H1 (cell line): ENCODE results near the gene SCNN1G. TPM values are rescaled to one million over a fixed set of nuclear protein-coding genes. Genes with fewer than 3 reads are reported as not detected.

Experiments
- CTCF ChIA-PET: fragments of 300-600 bp; sonication (Branson Sonifier 250); formaldehyde crosslinking; loops from one replicate; lab custom pipeline; 2021; ENCODE audit not compliant: partially characterized antibody; lab: Charles Lee
- POLR2A ChIA-PET: fragments of 300-600 bp; sonication (Branson Sonifier 250); formaldehyde crosslinking; loops from one replicate; lab custom pipeline; 2021; ENCODE audit warnings: inconsistent platforms; ENCODE audit not compliant: partially characterized antibody; lab: Charles Lee
- DNase-seq, 2 experiments: peaks; one replicate each; pipeline versions ENCODE4 v3.0.0 to v3.0.0-alpha.2; 2010 to 2022; ENCODE audit warnings: low spot score in 2 of 2, low read depth in 1 of 2, mixed read lengths in 1 of 2
- FAIRE-seq: peaks from 2 replicates; lab custom pipeline; 2011; peaks lifted over from hg19 to GRCh38; lab: Jason Lieb, UNC
- H2AFZ ChIP-seq: 2 replicates; pipeline ENCODE4 v1.8.1; 2012; ENCODE audit warnings: low read length, inconsistent platforms
- H2AK5ac ChIP-seq: 2 replicates; pipeline ENCODE4 v1.6.1; 2013; ENCODE audit warnings: low read depth, low read length
- H2BK120ac ChIP-seq: replicated peaks from 2 replicates; pipeline ENCODE3; 2013; ENCODE audit warnings: low read depth, low read length, inconsistent platforms
- H2BK12ac ChIP-seq: 2 replicates; pipeline ENCODE4 v1.6.1; 2013; ENCODE audit warnings: low read depth, low read length
- H2BK15ac ChIP-seq: 2 replicates; pipeline ENCODE4 v1.6.1; 2013; ENCODE audit warnings: low read length
- H2BK20ac ChIP-seq: 2 replicates; pipeline ENCODE4 v1.6.1; 2013; ENCODE audit warnings: low read length
- H2BK5ac ChIP-seq: 2 replicates; pipeline ENCODE4 v1.6.1; 2013; ENCODE audit warnings: low read depth, low read length
- H3K14ac ChIP-seq: 2 replicates; pipeline ENCODE4 v1.6.1; 2013; ENCODE audit warnings: inconsistent platforms; ENCODE audit not compliant: insufficient read length
- H3K18ac ChIP-seq: 2 replicates; pipeline ENCODE4 v1.6.1; 2013; ENCODE audit warnings: low read length; ENCODE audit errors: extremely low read depth
- H3K23ac ChIP-seq: 2 replicates; pipeline ENCODE4 v1.6.1; 2013; ENCODE audit warnings: inconsistent platforms; ENCODE audit not compliant: insufficient read length
- H3K23me2 ChIP-seq: 2 replicates; pipeline ENCODE4 v1.6.1; 2013; ENCODE audit warnings: low read depth, low read length
- H3K27ac ChIP-seq: 2 replicates; pipeline ENCODE4 v1.6.1; 2011; ENCODE audit warnings: low read depth, low read length, inconsistent platforms
- H3K27me3 ChIP-seq, 4 experiments: replicated peaks in 1 of 4; 1 replicate in 1 of 4; 2 replicates in 3 of 4; pipeline versions ENCODE4 v1.6.1 to v1.8.1; 2011 to 2013; ENCODE audit warnings: low read length in 3 of 4, mild to moderate bottlenecking in 3 of 4, inconsistent platforms in 2 of 4, mixed read lengths in 2 of 4, moderate library complexity in 1 of 4; ENCODE audit not compliant: control insufficient read depth in 3 of 4, insufficient read depth in 3 of 4; ENCODE audit errors: extremely low read depth in 1 of 4
- H3K36me3 ChIP-seq, 4 experiments: 2 replicates each; pipeline versions ENCODE4 v1.6.1 to v1.8.1; 2011 to 2013; ENCODE audit warnings: mild to moderate bottlenecking in 4 of 4, low read length in 3 of 4, moderate library complexity in 2 of 4, control low read depth in 1 of 4, inconsistent platforms in 1 of 4; ENCODE audit not compliant: insufficient read depth in 4 of 4, control insufficient read depth in 2 of 4
- H3K4ac ChIP-seq: replicated peaks from 2 replicates; pipeline ENCODE3; 2013; ENCODE audit warnings: low read length, low read depth, mixed read lengths, inconsistent platforms; ENCODE audit not compliant: insufficient read length
- H3K4me1 ChIP-seq, 4 experiments: replicated peaks in 1 of 4; 1 replicate in 1 of 4; 2 replicates in 3 of 4; pipeline versions ENCODE4 v1.6.1 to v1.8.1; 2011 to 2013; ENCODE audit warnings: low read length in 3 of 4, inconsistent platforms in 2 of 4, mixed read lengths in 1 of 4; ENCODE audit not compliant: insufficient read depth in 4 of 4, control insufficient read depth in 3 of 4
- H3K4me2 ChIP-seq, 2 experiments: 2 replicates each; pipeline versions ENCODE4 v1.6.1 to v1.8.1; 2011 to 2013; ENCODE audit warnings: low read depth in 2 of 2, low read length in 2 of 2, control low read depth in 1 of 2, inconsistent platforms in 1 of 2, mild to moderate bottlenecking in 1 of 2; ENCODE audit not compliant: insufficient read depth in 1 of 2
- H3K4me3 ChIP-seq, 4 experiments: fragments of 200-600, 300-600 bp in 1 of 4; sonication (generic), shearing (Covaris generic), sonication (Bioruptor Twin) in 1 of 4; 2 replicates each; pipeline versions ENCODE4 v1.5.1 to v1.8.1; 2011 to 2016; ENCODE audit warnings: low read length in 4 of 4, low read depth in 3 of 4, control low read depth in 2 of 4, inconsistent platforms in 2 of 4, mild to moderate bottlenecking in 2 of 4, mixed read lengths in 1 of 4, moderate library complexity in 1 of 4; ENCODE audit not compliant: insufficient read depth in 2 of 4; ENCODE audit errors: extremely low read depth in 1 of 4
- H3K56ac ChIP-seq: replicated peaks from 2 replicates; pipeline ENCODE3; 2013; ENCODE audit warnings: low read depth, mild to moderate bottlenecking, mixed read lengths, low read length, inconsistent platforms; ENCODE audit not compliant: insufficient read length
- H3K79me1 ChIP-seq: 2 replicates; pipeline ENCODE4 v1.6.1; 2013; ENCODE audit warnings: low read depth, low read length, control low read depth
- H3K79me2 ChIP-seq, 2 experiments: 2 replicates each; pipeline versions ENCODE4 v1.6.1 to v1.8.1; 2012 to 2013; ENCODE audit warnings: low read length in 2 of 2, mild to moderate bottlenecking in 2 of 2, inconsistent platforms in 1 of 2; ENCODE audit not compliant: insufficient read depth in 2 of 2, control insufficient read depth in 1 of 2
- H3K9ac ChIP-seq, 4 experiments: replicated peaks in 1 of 4; 1 replicate in 1 of 4; 2 replicates in 3 of 4; pipeline versions ENCODE4 v1.6.1 to v1.8.1; 2011 to 2013; ENCODE audit warnings: low read depth in 3 of 4, low read length in 3 of 4, control low read depth in 2 of 4, mild to moderate bottlenecking in 2 of 4, moderate library complexity in 2 of 4, inconsistent platforms in 1 of 4; ENCODE audit errors: extremely low read depth in 1 of 4
- H3K9me3 ChIP-seq, 2 experiments: 2 replicates each; pipeline versions ENCODE4 v1.6.1 to v1.8.1; 2012 to 2013; ENCODE audit warnings: mild to moderate bottlenecking in 2 of 2, moderate library complexity in 2 of 2, control low read depth in 1 of 2, inconsistent platforms in 1 of 2, low read depth in 1 of 2, low read length in 1 of 2, mixed read lengths in 1 of 2; ENCODE audit not compliant: insufficient read depth in 2 of 2
- H4K20me1 ChIP-seq, 2 experiments: replicated peaks in 1 of 2; 2 replicates each; pipeline versions ENCODE3 to v1.8.1; 2011 to 2013; ENCODE audit warnings: inconsistent platforms in 2 of 2, low read length in 2 of 2, mild to moderate bottlenecking in 1 of 2; ENCODE audit not compliant: insufficient read depth in 2 of 2, control insufficient read depth in 1 of 2
- H4K5ac ChIP-seq: 2 replicates; pipeline ENCODE4 v1.6.1; 2013; ENCODE audit warnings: low read length, low read depth, mixed read lengths, inconsistent platforms; ENCODE audit not compliant: insufficient read length
- H4K8ac ChIP-seq: 2 replicates; pipeline ENCODE4 v1.8.0; 2013; ENCODE audit warnings: mild to moderate bottlenecking, moderate library complexity, low read length, inconsistent platforms; ENCODE audit not compliant: insufficient read depth; ENCODE audit errors: extremely low read depth
- H4K91ac ChIP-seq: replicated peaks from 2 replicates; pipeline ENCODE3; 2013; ENCODE audit warnings: low read length, mixed read lengths, inconsistent platforms; ENCODE audit not compliant: insufficient read length
- CEBPB ChIP-seq: IDR thresholded peaks from 2 replicates; pipeline ENCODE4 v1.6.1; 2012; ENCODE audit warnings: low read depth, low read length
- CTBP2 ChIP-seq: IDR thresholded peaks from 2 replicates; pipeline ENCODE4 v1.7.0; 2011; ENCODE audit warnings: borderline replicate concordance, mild to moderate bottlenecking, moderate library complexity, mixed read lengths, low read length; ENCODE audit not compliant: insufficient read depth, insufficient read length
- EGR1 ChIP-seq: IDR thresholded peaks from 2 replicates; pipeline ENCODE4 v1.6.1; 2011; ENCODE audit warnings: low read depth, low read length, borderline replicate concordance
- EP300 ChIP-seq, 2 experiments: IDR thresholded peaks; 1 replicate in 1 of 2; 2 replicates in 1 of 2; pipeline ENCODE4 v1.6.1; 2011 to 2012; ENCODE audit warnings: low read depth in 2 of 2, low read length in 2 of 2, mild to moderate bottlenecking in 2 of 2, borderline replicate concordance in 1 of 2, inconsistent platforms in 1 of 2, moderate library complexity in 1 of 2
- JUND ChIP-seq: IDR thresholded peaks from 2 replicates; pipeline ENCODE4 v1.6.1; 2011; ENCODE audit warnings: mild to moderate bottlenecking, improper control_type of control experiment, low read length
- KDM4A ChIP-seq: IDR thresholded peaks from one replicate; pipeline ENCODE4 v1.7.1; 2012; ENCODE audit warnings: low read depth, mild to moderate bottlenecking, moderate library complexity, low read length, inconsistent platforms; ENCODE audit not compliant: severe bottlenecking
- KDM5A ChIP-seq: fragments of 200-600 bp; IDR thresholded peaks from 2 replicates; pipeline ENCODE4 v1.7.1; 2012; ENCODE audit warnings: mild to moderate bottlenecking, low read length, inconsistent platforms, mixed read lengths
- RFX5 ChIP-seq: IDR thresholded peaks from 2 replicates; pipeline ENCODE4 v1.6.1; 2011; ENCODE audit warnings: low read depth, low read length, improper control_type of control experiment, borderline replicate concordance
- RXRA ChIP-seq: IDR thresholded peaks from 2 replicates; pipeline ENCODE4 v1.6.1; 2011; ENCODE audit warnings: low read depth, mild to moderate bottlenecking, low read length, moderate library complexity; ENCODE audit not compliant: insufficient read depth
- TAF1 ChIP-seq: IDR thresholded peaks from 2 replicates; pipeline ENCODE4 v1.6.1; 2011; ENCODE audit warnings: mild to moderate bottlenecking, low read depth, low read length
- TBP ChIP-seq: IDR thresholded peaks from 2 replicates; pipeline ENCODE4 v1.6.1; 2011; ENCODE audit warnings: low read depth, low read length, improper control_type of control experiment
- TCF12 ChIP-seq: IDR thresholded peaks from 2 replicates; pipeline ENCODE4 v1.6.1; 2011; ENCODE audit warnings: low read depth, mild to moderate bottlenecking, low read length
- USF2 ChIP-seq: IDR thresholded peaks from 2 replicates; pipeline ENCODE4 v1.6.1; 2011; ENCODE audit warnings: low read length, improper control_type of control experiment
- WGBS, 2 experiments: shearing (Covaris generic) in 1 of 2; methylation state at CpG; one replicate each; pipeline versions ENCODE4 v1.1.6 to v1.1.7; 2013 to 2015; ENCODE audit warnings: low lambda C conversion rate in 2 of 2, mixed read lengths in 2 of 2, inconsistent platforms in 1 of 2, low coverage in 1 of 2, missing lambda C conversion rate in 1 of 2; ENCODE audit not compliant: insufficient replicate concordance in 2 of 2, insufficient coverage in 1 of 2, insufficient read length in 1 of 2; ENCODE audit errors: extremely low coverage in 1 of 2, missing lambda C conversion rate in 1 of 2; 5-methylcytosine and 5-hydroxymethylcytosine counted together
- polyA plus RNA-seq, 7 experiments: library from polyadenylated mRNA; depleted of rRNA in 3 of 7; stranded (reverse) in 5 of 7; unstranded in 2 of 7; fragments of >200 nt in 5 of 7; fragments of 200-250 nt in 2 of 7; gene quantifications; 1 replicate in 5 of 7; 2 replicates in 1 of 7; 4 replicates in 1 of 7; pipeline versions ENCODE4 v1.2.1 to v1.2.3, GENCODE V29; 2011 to 2013; ENCODE audit warnings: missing spikeins in 2 of 7, mixed read lengths in 2 of 7
- total RNA-seq: library from RNA; stranded (reverse); fragmentation: NEBNext Ultra II Directional; extraction: Animal tissue kit (Norgen Biotek cat#: 25700); gene quantifications from 2 replicates; pipeline ENCODE4 v1.2.1, GENCODE V29; 2021

SCNN1G gene
- total and polyA plus RNA-seq, 2 of the 8 experiments (the other 6 are each of a cell fraction or from before 2014, with no cell fraction given), result 0.73 to 1.1 TPM

DNA sequence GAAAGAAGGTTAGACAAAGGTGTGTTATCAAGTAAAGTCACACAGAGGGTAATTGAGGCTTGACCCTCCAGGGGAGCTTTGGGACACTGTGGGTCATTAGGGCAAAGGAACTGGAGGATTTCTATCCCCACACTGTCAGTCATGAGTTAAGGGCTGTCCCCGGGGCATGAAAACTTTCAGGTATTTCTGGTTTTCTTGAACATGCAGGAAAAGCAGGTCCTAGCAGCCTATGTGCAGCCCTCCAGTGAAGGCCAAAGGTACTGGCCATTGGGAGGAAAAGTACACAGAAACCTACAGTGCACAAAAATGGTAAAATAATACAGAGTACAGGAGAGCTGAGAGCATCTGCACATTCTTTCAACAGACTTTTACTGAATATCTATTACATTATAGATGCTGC lies 75.1 kb downstream of the SCNN1G start:
- Histone ChIP-seq H3K4me1 (no peaks in the 10 kb centered on the region), H3K79me2 (no peaks in the 10 kb centered on the region), H3K18ac (no peak overlapping the region), H3K36me3 (no peaks in the 10 kb centered on the region), H3K27me3 (no peaks in the 10 kb centered on the region), H3K4me3 (no peak overlapping the region), H2BK5ac (no peak overlapping the region), H4K8ac (no peak overlapping the region), H3K4ac (no peak overlapping the region), H3K23ac (no peak overlapping the region), H3K23me2 (no peaks in the 10 kb centered on the region), H3K9ac (no peak overlapping the region), H2AK5ac (no peak overlapping the region), H3K14ac (no peak overlapping the region), H3K56ac (no peak overlapping the region), H2BK20ac (no peak overlapping the region), H2BK15ac (no peak overlapping the region), H4K5ac (no peak overlapping the region), H3K27ac (no peak overlapping the region), H3K9me3 (no peaks in the 10 kb centered on the region), H4K91ac (no peak overlapping the region), H4K20me1 (no peaks in the 10 kb centered on the region), H2BK120ac (no peak overlapping the region), H3K4me2 (no peak overlapping the region), H3K79me1 (no peaks in the 10 kb centered on the region), H2AFZ (no peak overlapping the region), H2BK12ac (no peak overlapping the region)
- CTCF ChIA-PET, result interaction anchor here (0.5 to 0.6 kb wide), 2 partner anchors 831 to 1060 kb away, joined by 3 read pairs; no protein-coding TSS in a partner anchor
- WGBS, 2 experiments, result 75% methylated on average over 1 of the region's 1 CpG; no CpG with 5 or more reads in 1 of the 2 experiments
- no peak for DNase-seq
- no peak for FAIRE-seq
- POLR2A ChIA-PET, result interaction anchor here (0.6 kb wide), 1 partner anchor 1200 kb away, joined by 3 read pairs; no protein-coding TSS in a partner anchor
- TF ChIP-seq TAF1, result no peak
- no peak for TF ChIP-seq TBP
- no peak for TF ChIP-seq TCF12
- no peak for TF ChIP-seq RFX5
- no peak for TF ChIP-seq USF2
- no peak for TF ChIP-seq RXRA
- no peak for TF ChIP-seq JUND
- no peak for TF ChIP-seq CEBPB
- TF ChIP-seq KDM4A, result no peak
- TF ChIP-seq CTBP2, result no peak
- TF ChIP-seq KDM5A, result no peak
- TF ChIP-seq EGR1, result no peak
- no peak for TF ChIP-seq EP300 (IDR thresholded peaks at IDR 0.05; ENCODE audit: borderline replicate concordance in 1 of 2, low read depth in 2 of 2, low read length in 2 of 2)
